ENCODE measurements around the gene HGD. TPM values are rescaled to one million over a fixed set of nuclear protein-coding genes. Genes with fewer than 3 reads are reported as not detected.

Gene HGD
- total RNA-seq, 1 donor from 2014 or later: 19.2 TPM

DNA sequence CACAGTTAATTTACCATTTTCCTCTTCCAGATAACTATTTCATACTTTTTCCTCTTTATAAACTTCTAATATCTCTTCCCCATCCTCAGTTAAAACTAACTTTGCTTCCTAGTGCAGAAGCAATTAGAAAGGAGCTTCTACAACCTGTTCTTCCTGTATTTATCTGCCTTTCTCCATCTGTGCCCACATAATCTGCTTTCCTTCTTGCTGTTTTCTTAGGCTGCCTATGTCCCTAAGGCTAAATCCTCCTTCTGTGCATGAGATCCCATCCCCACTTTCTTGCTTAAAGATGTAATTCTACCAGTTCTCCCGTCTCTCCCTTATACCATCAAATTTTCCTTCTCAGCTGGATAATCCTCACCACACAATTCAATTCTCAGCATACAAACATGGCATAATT lies 28.3 kb upstream of the HGD start:
- Histone ChIP-seq H3K4me1 (no peaks in the 10 kb centered on the region), H3K36me3 (peaks cover 4 to 13% of the 10 kb centered on the region in 2 donors), H3K27ac (no peak overlapping the region), H3K9me3 (no peaks in the 10 kb centered on the region), H3K27me3 (no peaks in the 10 kb centered on the region), H3K4me3 (no peak overlapping the region)
- TF ChIP-seq CTCF (IDR thresholded peaks at IDR 0.05): no peak
- DNase-seq (ENCODE audit: low spot score in 2 of 2): no peak
- intact Hi-C loops (cut with DNase I): no loop called here

DNA sequence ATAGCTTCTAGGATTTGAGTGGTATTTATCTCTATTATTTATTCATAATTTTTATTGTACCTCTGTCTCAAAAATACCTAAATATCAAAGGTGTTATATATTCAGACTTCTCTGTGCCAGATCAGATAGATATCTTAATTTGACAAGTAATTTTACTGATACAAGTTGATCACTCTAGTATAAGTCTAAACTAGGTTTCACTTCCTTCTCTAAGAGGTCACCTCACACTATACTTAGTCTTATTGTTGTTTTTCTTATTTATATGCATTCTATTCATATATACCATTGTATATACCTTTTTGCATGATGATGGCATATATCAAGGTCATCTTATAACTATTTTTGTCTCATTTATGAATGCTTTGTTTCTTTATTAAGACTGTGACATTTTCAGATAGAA lies 26.4 kb upstream of the HGD start:
- TF ChIP-seq CTCF (IDR thresholded peaks at IDR 0.05): no peak
- Histone ChIP-seq H3K27ac (no peak overlapping the region), H3K36me3 (peaks cover 4 to 25% of the 10 kb centered on the region in 2 donors), H3K4me1 (no peaks in the 10 kb centered on the region), H3K27me3 (no peaks in the 10 kb centered on the region), H3K4me3 (no peak overlapping the region), H3K9me3 (no peaks in the 10 kb centered on the region)
- intact Hi-C loops (cut with DNase I): no loop called here
- DNase-seq (ENCODE audit: low spot score in 2 of 2): no peak

- H3K4me1 ChIP-seq: no peaks in the 10 kb centered on the region
- peaks cover 4 to 31% of the 10 kb centered on the region in 2 donors for H3K36me3 ChIP-seq
- no peak for DNase-seq (ENCODE audit: low spot score in 2 of 2)
- no peak overlapping the region for H3K27ac ChIP-seq
- no peak for TF ChIP-seq CTCF (IDR thresholded peaks at IDR 0.05)
- intact Hi-C loops (cut with DNase I): no loop called here
- no peaks in the 10 kb centered on the region for H3K27me3 ChIP-seq
- H3K4me3 ChIP-seq: no peak overlapping the region
- no peaks in the 10 kb centered on the region for H3K9me3 ChIP-seq
Observed at GRCh38 chr3:120706950-120707349, 24.9 kb upstream of the HGD start.

- peaks cover 4 to 31% of the 10 kb centered on the region in 2 donors for H3K36me3 ChIP-seq
- no peak for TF ChIP-seq CTCF (IDR thresholded peaks at IDR 0.05)
- H3K27ac ChIP-seq: no peak overlapping the region
- no peaks in the 10 kb centered on the region for H3K4me1 ChIP-seq
- no peaks in the 10 kb centered on the region for H3K27me3 ChIP-seq
- intact Hi-C loops (cut with DNase I): no loop called here
- H3K9me3 ChIP-seq: no peaks in the 10 kb centered on the region
- no peak overlapping the region for H3K4me3 ChIP-seq
- DNase-seq (ENCODE audit: low spot score in 2 of 2): no peak
Observed at GRCh38 chr3:120705884-120706582, 24.0 kb upstream of the HGD start.

- Histone ChIP-seq H3K27ac (no peak overlapping the region), H3K27me3 (no peaks in the 10 kb centered on the region), H3K36me3 (peaks cover 5 to 24% of the 10 kb centered on the region in 2 donors), H3K4me3 (no peak overlapping the region), H3K9me3 (no peaks in the 10 kb centered on the region), H3K4me1 (no peaks in the 10 kb centered on the region)
- TF ChIP-seq CTCF (IDR thresholded peaks at IDR 0.05): no peak
- intact Hi-C loops (cut with DNase I): no loop called here
- no peak for DNase-seq (ENCODE audit: low spot score in 2 of 2)
Observed at GRCh38 chr3:120699333-120699732, 17.3 kb upstream of the HGD start.
